ENCODE results near the gene AFF1. TPM values are rescaled to one million over a fixed set of nuclear protein-coding genes. Genes with fewer than 3 reads are reported as not detected.
A peak's percentile ranks its signal among the peaks of the same experiment; 100 is the strongest.

The AFF1 gene
- total RNA-seq, 1 donor from 2014 or later: 34.1 TPM

GRCh38 chr4:86950831-86951525, 16.2 kb downstream of the AFF1 start:
- Mint-ChIP-seq H3K27ac (ENCODE audit: unreplicated experiment) (no peak overlapping the region), H3K36me3 (ENCODE audit: low read depth) (no peaks in the 10 kb centered on the region), H3K27me3 (ENCODE audit: low read depth) (no peaks in the 10 kb centered on the region), H3K9me3 (no peaks in the 10 kb centered on the region), H3K4me3 (no peak overlapping the region), H3K4me1 (peaks cover 44% of the 10 kb centered on the region)
- no peak for DNase-seq (ENCODE audit: low read depth, low spot score)
- TF ChIP-seq, protein P1, sequence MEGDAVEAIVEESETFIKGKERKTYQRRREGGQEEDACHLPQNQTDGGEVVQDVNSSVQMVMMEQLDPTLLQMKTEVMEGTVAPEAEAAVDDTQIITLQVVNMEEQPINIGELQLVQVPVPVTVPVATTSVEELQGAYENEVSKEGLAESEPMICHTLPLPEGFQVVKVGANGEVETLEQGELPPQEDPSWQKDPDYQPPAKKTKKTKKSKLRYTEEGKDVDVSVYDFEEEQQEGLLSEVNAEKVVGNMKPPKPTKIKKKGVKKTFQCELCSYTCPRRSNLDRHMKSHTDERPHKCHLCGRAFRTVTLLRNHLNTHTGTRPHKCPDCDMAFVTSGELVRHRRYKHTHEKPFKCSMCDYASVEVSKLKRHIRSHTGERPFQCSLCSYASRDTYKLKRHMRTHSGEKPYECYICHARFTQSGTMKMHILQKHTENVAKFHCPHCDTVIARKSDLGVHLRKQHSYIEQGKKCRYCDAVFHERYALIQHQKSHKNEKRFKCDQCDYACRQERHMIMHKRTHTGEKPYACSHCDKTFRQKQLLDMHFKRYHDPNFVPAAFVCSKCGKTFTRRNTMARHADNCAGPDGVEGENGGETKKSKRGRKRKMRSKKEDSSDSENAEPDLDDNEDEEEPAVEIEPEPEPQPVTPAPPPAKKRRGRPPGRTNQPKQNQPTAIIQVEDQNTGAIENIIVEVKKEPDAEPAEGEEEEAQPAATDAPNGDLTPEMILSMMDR (conservative IDR thresholded peaks at IDR 0.05): no peak

- H3K27ac Mint-ChIP-seq (ENCODE audit: unreplicated experiment): no peak overlapping the region
- H3K36me3 Mint-ChIP-seq (ENCODE audit: low read depth): no peaks in the 10 kb centered on the region
- H3K27me3 Mint-ChIP-seq (ENCODE audit: low read depth): no peaks in the 10 kb centered on the region
- peaks cover 39% of the 10 kb centered on the region for H3K4me1 Mint-ChIP-seq
- DNase-seq (ENCODE audit: low read depth, low spot score): no peak
- no peak overlapping the region for H3K4me3 Mint-ChIP-seq
- no peaks in the 10 kb centered on the region for H3K9me3 Mint-ChIP-seq
- TF ChIP-seq, protein P1 (conservative IDR thresholded peaks at IDR 0.05): no peak
Observed at GRCh38 chr4:86955888-86956451, 21.2 kb downstream of the AFF1 start.

DNA sequence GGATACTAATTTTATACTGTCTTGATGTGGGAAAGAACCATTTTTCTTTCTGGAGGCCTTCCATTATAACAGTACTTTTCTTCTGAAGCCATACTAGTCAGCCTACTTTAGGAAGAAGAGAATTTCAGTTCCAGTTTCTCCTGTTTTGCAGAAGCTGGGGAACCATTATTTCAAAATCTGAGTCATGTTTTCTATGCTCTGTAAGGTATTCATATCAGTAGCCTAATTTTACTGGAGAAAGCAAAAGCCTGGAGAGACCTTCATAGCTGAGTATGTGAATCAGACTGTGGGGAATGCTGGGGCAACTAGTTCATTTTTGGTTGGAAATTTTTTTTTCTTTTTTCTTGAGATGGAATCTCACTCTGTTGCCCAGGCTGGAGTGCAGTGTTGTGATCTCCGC, 22.4 kb downstream of the AFF1 start:
- H3K27me3 Mint-ChIP-seq (ENCODE audit: low read depth): no peaks in the 10 kb centered on the region
- H3K27ac Mint-ChIP-seq (ENCODE audit: unreplicated experiment): no peak overlapping the region
- no peak overlapping the region for H3K4me3 Mint-ChIP-seq
- no peaks in the 10 kb centered on the region for H3K9me3 Mint-ChIP-seq
- no peak for DNase-seq (ENCODE audit: low read depth, low spot score)
- no peaks in the 10 kb centered on the region for H3K36me3 Mint-ChIP-seq (ENCODE audit: low read depth)
- TF ChIP-seq, protein P1 (conservative IDR thresholded peaks at IDR 0.05): no peak
- peaks cover 42% of the 10 kb centered on the region for H3K4me1 Mint-ChIP-seq

DNA sequence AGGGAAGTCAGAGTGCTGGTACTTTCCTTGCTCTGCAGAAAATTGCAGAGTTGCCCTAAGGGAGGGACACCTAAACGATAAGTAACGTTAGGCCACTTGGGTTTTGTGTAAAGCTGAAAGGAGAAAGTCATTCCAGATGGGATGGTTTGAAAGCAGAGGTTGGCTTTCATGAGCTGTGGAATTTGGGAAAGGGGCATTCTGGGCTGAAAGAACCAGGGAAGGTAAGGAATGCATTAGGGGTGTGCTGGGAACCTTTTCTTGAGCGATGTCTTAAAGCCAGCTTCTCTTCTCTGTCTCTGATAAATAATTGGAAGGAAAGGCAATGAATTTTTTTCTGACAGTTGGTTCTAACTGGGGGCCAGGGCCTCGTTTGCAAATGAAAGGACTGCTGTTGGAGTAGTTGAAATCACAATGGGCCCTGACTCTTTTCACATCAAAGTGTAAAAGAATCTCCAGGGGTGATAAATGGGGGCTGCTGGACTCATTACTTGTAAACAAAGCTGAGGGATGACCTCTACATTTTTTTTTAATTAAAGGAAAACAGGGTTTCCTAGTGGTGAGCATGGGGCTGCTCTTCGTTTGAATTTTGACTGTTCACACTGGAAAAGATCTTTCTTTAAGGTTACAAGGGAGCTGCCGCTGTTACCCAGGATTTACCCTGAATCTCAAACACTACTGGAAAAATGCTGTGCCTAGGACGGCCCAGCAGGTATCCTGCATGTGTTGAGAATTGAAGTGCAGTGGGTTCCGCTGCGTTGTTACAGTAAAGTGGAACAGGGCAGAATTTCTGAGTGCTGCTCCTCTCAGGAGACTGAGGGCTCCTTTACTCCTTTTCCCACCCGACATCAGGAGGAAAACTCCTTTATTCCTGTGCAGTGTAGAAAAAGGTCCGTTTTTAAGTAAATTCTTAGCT, 25.0 kb downstream of the AFF1 start:
- H3K9me3 Mint-ChIP-seq: no peaks in the 10 kb centered on the region
- H3K4me3 Mint-ChIP-seq: peak overlapping the region; percentile 69
- no peaks in the 10 kb centered on the region for H3K36me3 Mint-ChIP-seq (ENCODE audit: low read depth)
- H3K4me1 Mint-ChIP-seq: peaks cover 41% of the 10 kb centered on the region
- TF ChIP-seq, protein P1 (conservative IDR thresholded peaks at IDR 0.05): no peak
- DNase-seq (ENCODE audit: low read depth, low spot score): no peak
- peak overlapping the region; percentile 87 for H3K27ac Mint-ChIP-seq (ENCODE audit: unreplicated experiment)
- H3K27me3 Mint-ChIP-seq (ENCODE audit: low read depth): no peaks in the 10 kb centered on the region

DNA sequence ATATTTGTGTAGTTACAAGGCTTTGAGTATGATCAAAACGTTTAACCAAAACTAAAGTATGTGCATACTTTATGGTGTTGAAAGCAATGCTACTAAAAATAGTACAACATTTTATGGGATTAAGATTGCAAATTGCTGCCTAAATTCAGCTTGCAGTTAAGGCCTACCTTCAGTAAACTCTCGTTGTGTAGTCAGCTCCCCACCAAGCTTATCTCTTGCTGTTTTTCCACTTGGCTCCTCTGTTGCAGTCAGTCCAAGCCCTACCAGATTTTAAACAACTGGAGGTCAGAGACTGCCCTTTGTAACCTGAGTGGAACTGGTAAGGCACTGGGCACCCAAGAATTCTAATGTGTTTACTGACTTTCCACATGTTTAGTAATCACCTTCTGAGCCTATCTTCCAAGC, 25.7 kb downstream of the AFF1 start:
- TF ChIP-seq, protein P1 (conservative IDR thresholded peaks at IDR 0.05): no peak
- Mint-ChIP-seq H3K4me3 (no peak overlapping the region), H3K36me3 (ENCODE audit: low read depth) (no peaks in the 10 kb centered on the region), H3K27ac (ENCODE audit: unreplicated experiment) (peak overlapping the region; percentile 94), H3K4me1 (peaks cover 41% of the 10 kb centered on the region), H3K9me3 (no peaks in the 10 kb centered on the region), H3K27me3 (ENCODE audit: low read depth) (no peaks in the 10 kb centered on the region)
- DNase-seq (ENCODE audit: low read depth, low spot score): no peak
